Muscle of leg (tissue), 11 donors: ENCODE results near the gene GREB1. TPM values are rescaled to one million over a fixed set of nuclear protein-coding genes. Genes with fewer than 3 reads are reported as not detected.
A peak's percentile ranks its signal among the peaks of the same experiment; 100 is the strongest.

Experiments used
- DNase-seq: peaks from one replicate; pipeline ENCODE4 v3.0.0; 2013
- H3K27ac ChIP-seq: one replicate; pipeline ENCODE4 v1.5.1; 2013; ENCODE audit warnings: mild to moderate bottlenecking, low read length, control low read depth
- H3K27me3 ChIP-seq: one replicate; pipeline ENCODE4 v1.6.1; 2013; ENCODE audit warnings: low read length; ENCODE audit not compliant: control insufficient read depth, insufficient read depth
- H3K36me3 ChIP-seq: one replicate; pipeline ENCODE4 v1.6.1; 2013; ENCODE audit warnings: low read length; ENCODE audit not compliant: control insufficient read depth, insufficient read depth
- H3K4me1 ChIP-seq: one replicate; pipeline ENCODE4 v1.6.1; 2013; ENCODE audit warnings: low read length; ENCODE audit not compliant: control insufficient read depth, insufficient read depth
- H3K4me3 ChIP-seq: one replicate; pipeline ENCODE4 v1.5.1; 2013; ENCODE audit warnings: low read length, control low read depth
- H3K9me3 ChIP-seq: replicated peaks from 2 replicates; pipeline ENCODE4 v1.6.1; 2013; ENCODE audit warnings: low read depth, low read length; ENCODE audit not compliant: control insufficient read depth
- WGBS: methylation state at CpG from one replicate; pipeline ENCODE4 v1.1.5; 2013; ENCODE audit warnings: missing lambda C conversion rate; ENCODE audit not compliant: insufficient coverage; 5-methylcytosine and 5-hydroxymethylcytosine counted together
- polyA plus RNA-seq, 8 donors: library from polyadenylated mRNA; unstranded; fragments of 120-200 nt; gene quantifications; one replicate each; pipeline versions ENCODE4 v1.2.1 to v1.2.3, GENCODE V29; 2013; ENCODE audit warnings: inconsistent platforms in 1 of 8, low replicate concordance in 1 of 8; ENCODE audit not compliant: insufficient read length in 8 of 8, insufficient read depth in 1 of 8
- total RNA-seq: library from RNA; stranded (reverse); fragments of 120-200 nt; gene quantifications from one replicate; pipeline ENCODE4 v1.2.4, GENCODE V29; 2013

The GREB1 gene
- total and polyA plus RNA-seq, 9 donors = 6.5 to 14.4 (median 10.5) TPM

DNA sequence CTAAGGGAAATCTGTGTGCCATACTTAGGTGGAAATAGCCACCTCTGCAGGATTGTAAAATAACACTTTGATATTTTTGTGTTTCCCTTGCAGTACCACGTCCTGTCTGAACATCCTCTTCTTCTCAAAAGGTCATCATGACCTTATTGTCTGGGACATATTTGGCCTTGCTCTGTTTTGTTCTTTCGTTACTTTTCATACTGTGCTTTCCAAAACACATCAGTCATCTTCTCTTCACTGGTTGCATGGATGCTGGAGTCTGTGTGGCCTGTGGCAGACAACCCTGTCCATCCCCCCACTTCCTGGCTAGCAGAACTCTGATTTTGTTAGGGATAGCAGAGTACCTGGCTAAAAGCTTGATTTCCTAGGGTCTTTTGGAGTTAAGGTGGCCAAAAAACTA lies 9.4 kb upstream of the GREB1 start:
- Histone ChIP-seq H3K36me3 (no peaks in the 10 kb centered on the region), H3K4me3 (no peak overlapping the region), H3K27ac (no peak overlapping the region), H3K27me3 (no peaks in the 10 kb centered on the region), H3K4me1 (no peaks in the 10 kb centered on the region), H3K9me3 (no peaks in the 10 kb centered on the region)
- no peak for DNase-seq
- 78% methylated on average over 1 of the region's 2 CpGs for WGBS

- no peak for DNase-seq
- no peaks in the 10 kb centered on the region for H3K27me3 ChIP-seq
- WGBS = 91% methylated on average over 5 of the region's 7 CpGs
These were observed 8.1 kb upstream of the GREB1 start for GRCh38 chr2:11525762-11526161.

GRCh38 chr2:11527001-11527400 lies 6.8 kb upstream of the GREB1 start:
- no peak for DNase-seq
- H3K4me1 ChIP-seq = peaks cover 4% of the 10 kb centered on the region
- no CpG with 5 or more reads among the region's 1 CpG for WGBS
- no peak overlapping the region for H3K27ac ChIP-seq
- no peaks in the 10 kb centered on the region for H3K36me3 ChIP-seq
- no peaks in the 10 kb centered on the region for H3K27me3 ChIP-seq
- no peak overlapping the region for H3K4me3 ChIP-seq
- no peaks in the 10 kb centered on the region for H3K9me3 ChIP-seq

More at GRCh38 chr2:11525762-11526161, 8.1 kb upstream of the GREB1 start:
- H3K9me3 ChIP-seq = no peaks in the 10 kb centered on the region
- no peak overlapping the region for H3K4me3 ChIP-seq
- H3K36me3 ChIP-seq = no peaks in the 10 kb centered on the region
- peaks cover under 1% of the 10 kb centered on the region for H3K4me1 ChIP-seq
- H3K27ac ChIP-seq = no peak overlapping the region

- Histone ChIP-seq H3K4me1 (peaks cover 4% of the 10 kb centered on the region), H3K36me3 (no peaks in the 10 kb centered on the region), H3K27me3 (no peaks in the 10 kb centered on the region), H3K9me3 (no peaks in the 10 kb centered on the region), H3K27ac (no peak overlapping the region), H3K4me3 (no peak overlapping the region)
- no peak for DNase-seq
- no CpG with 5 or more reads among the region's 3 CpGs for WGBS
These were observed 5.6 kb upstream of the GREB1 start for GRCh38 chr2:11528228-11528627.

GRCh38 chr2:11530864-11531465 lies 2.9 kb upstream of the GREB1 start:
- Histone ChIP-seq H3K4me3 (no peak overlapping the region), H3K9me3 (no peaks in the 10 kb centered on the region), H3K4me1 (peaks cover 11% of the 10 kb centered on the region), H3K36me3 (no peaks in the 10 kb centered on the region), H3K27ac (no peak overlapping the region), H3K27me3 (no peaks in the 10 kb centered on the region)
- WGBS = 100% methylated on average over 1 of the region's 6 CpGs
- DNase-seq = no peak

DNA sequence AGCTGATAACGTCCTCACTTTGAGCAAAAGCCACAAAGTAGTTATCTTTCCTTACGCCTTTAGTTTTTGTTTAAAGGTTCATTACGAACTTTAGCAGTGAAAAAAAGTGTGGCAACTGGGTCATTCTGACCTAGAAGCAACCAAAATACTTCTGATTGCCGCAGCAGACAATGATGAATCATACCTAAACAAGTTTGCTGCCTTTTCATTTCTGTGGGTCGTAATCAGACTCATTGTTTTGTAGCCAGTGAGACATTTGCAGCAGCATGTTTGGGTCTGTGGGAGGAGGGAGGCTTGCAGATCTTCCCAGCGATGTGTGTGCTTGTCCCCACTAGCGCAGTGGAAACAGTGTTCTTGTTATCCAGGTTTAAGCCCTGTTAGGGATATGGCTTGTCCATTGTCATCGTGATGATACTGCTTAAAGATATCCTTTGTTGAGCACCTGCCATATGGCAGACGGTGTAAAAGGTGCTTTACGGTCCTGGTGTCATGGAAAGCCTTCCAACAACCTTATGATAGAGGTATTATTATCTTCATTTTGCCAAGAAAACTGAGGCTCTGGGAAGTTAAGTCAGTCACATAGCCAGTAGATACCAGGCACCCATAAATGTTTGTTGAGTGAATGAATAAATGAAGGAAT lies 1.3 kb upstream of the GREB1 start:
- no peaks in the 10 kb centered on the region for H3K36me3 ChIP-seq
- H3K27me3 ChIP-seq = no peaks in the 10 kb centered on the region
- H3K4me1 ChIP-seq = peaks cover 11% of the 10 kb centered on the region
- DNase-seq = no peak
- no peak overlapping the region for H3K27ac ChIP-seq
- no peak overlapping the region for H3K4me3 ChIP-seq
- 74% methylated on average over 7 of the region's 10 CpGs for WGBS
- no peaks in the 10 kb centered on the region for H3K9me3 ChIP-seq

GRCh38 chr2:11534071-11534745 lies 363 bp downstream of the GREB1 start:
- H3K27ac ChIP-seq = no peak overlapping the region
- 71% methylated on average over 1 of the region's 7 CpGs for WGBS
- peaks cover 13% of the 10 kb centered on the region for H3K4me1 ChIP-seq
- H3K36me3 ChIP-seq = no peaks in the 10 kb centered on the region
- H3K27me3 ChIP-seq = no peaks in the 10 kb centered on the region
- H3K4me3 ChIP-seq = no peak overlapping the region
- no peaks in the 10 kb centered on the region for H3K9me3 ChIP-seq
- DNase-seq = no peak

DNA sequence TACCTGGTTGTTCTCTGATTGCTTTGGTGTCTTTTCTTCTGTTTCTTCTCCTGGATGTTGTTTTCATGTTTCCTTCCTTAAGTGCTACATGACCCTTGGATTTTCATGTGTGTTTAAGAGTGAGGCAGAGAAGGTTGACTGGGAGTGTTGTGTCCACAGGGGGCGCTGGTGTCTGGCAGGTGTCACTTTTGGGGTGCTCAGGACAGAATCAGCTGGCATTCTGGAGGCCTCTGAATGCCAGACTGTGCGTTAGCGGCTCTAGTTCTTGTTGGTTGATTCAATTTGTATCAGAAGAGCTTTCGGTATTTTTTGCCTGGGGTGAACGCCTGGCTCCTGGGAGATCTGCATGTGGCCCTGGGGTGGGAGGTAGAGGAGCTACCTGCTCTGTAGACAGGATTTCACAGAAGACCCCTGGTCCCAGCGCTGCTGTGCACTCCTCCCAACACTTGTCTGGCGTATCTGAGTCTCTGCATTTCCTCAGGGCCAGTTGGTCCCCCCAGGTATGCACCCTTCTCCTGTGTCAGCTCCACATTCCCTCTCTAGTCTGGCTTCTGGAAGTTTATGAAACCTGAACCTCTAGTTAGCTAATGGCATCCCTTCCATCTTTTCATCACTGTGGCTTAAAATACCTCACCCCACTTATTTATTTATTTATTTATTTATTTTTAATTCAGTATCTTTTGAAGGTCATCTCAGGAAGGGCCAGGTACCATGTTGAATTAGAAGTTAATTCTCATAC lies 1.1 kb downstream of the GREB1 start:
- Histone ChIP-seq H3K27me3 (no peaks in the 10 kb centered on the region), H3K4me3 (no peak overlapping the region), H3K4me1 (peaks cover 20% of the 10 kb centered on the region), H3K36me3 (no peaks in the 10 kb centered on the region), H3K27ac (no peak overlapping the region), H3K9me3 (no peaks in the 10 kb centered on the region)
- peak; percentile 49 for DNase-seq
- WGBS = 82% methylated on average over 7 of the region's 7 CpGs

DNA sequence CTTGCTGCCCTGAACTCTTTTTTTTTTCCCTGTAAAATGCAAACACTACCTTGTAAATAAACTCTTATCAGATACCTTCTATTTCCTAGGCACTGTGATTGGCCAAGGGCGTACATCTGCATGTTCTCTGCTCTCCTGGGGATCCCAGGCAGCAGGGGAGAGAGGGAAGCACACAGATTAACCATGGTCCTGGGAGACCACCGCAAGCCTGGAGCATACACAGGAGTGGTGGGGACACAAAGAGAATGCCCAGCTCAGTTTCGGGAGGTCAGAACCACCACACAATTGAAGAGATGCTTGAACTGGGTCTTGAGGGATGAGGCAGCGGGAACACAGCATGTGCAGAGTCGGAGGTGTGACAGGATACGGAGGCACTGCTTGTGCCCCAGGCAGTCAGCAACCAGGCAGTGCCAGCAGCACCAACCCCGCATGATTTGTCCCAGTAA lies 2.1 kb downstream of the GREB1 start:
- 89% methylated on average over 5 of the region's 7 CpGs for WGBS
- Histone ChIP-seq H3K4me3 (no peak overlapping the region), H3K27me3 (no peaks in the 10 kb centered on the region), H3K4me1 (peaks cover 26% of the 10 kb centered on the region), H3K9me3 (no peaks in the 10 kb centered on the region), H3K36me3 (no peaks in the 10 kb centered on the region), H3K27ac (no peak overlapping the region)
- DNase-seq = no peak

DNA sequence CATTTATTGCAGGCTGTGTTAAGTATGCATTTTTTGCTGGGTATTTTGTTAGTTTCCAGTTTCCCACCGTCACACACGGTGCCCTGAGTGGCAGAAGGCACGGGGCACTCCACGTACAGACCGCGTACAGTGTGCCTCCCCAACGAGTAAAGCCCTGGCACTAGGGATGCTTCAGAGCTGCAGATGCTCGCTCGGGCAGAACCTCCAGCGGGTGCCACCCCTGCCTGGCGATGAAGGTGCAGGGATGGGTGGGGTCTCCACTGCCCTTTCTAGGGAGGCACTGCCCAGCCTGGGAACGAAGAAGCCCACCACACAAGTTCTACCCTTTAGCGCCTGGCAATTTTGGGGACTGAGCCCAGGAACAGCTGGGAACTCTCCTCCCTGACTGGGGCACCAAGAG lies 4.1 kb downstream of the GREB1 start:
- WGBS = 81% methylated on average over 10 of the region's 13 CpGs
- no peak for DNase-seq
- Histone ChIP-seq H3K27ac (no peak overlapping the region), H3K4me3 (no peak overlapping the region), H3K36me3 (no peaks in the 10 kb centered on the region), H3K27me3 (peaks cover 2% of the 10 kb centered on the region), H3K4me1 (peaks cover 24% of the 10 kb centered on the region), H3K9me3 (no peaks in the 10 kb centered on the region)
